ENCODE measurements around the gene LRRC4C.

Gene LRRC4C

DNA sequence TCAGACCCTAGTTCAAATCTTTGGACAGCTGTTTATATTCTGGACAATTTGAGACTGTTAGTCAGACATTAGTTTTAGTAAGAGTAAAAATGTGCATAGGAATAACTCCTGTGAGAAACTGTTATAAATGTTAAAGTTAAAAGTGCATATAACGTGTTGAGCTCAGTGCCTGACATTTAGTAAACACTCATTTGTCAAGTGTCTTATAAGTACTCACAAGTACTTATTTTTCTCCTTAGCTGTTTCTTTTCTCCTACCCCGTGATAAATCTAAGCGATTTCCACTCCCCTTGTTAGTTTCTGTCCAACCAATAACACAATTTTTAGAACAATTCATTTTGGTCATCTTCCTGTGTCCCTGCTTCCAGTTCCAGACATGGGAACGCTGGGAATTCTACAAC is 59.3 kb downstream of the LRRC4C start:
- Histone ChIP-seq H3K79me2 (ENCODE audit: insufficient read depth, low read length) (no peaks in the 10 kb centered on the region), H2AFZ (ENCODE audit: low read length) (no peak overlapping the region), H3K27me3 (ENCODE audit: insufficient read depth, low read length) (no peaks in the 10 kb centered on the region), H3K4me2 (ENCODE audit: low read length) (no peak overlapping the region), H3K4me1 (ENCODE audit: insufficient read depth, low read length, severe bottlenecking) (no peaks in the 10 kb centered on the region), H3F3A (ENCODE audit: insufficient read depth, low read length) (no peaks in the 10 kb centered on the region), H4K20me1 (ENCODE audit: insufficient read depth, low read length) (no peaks in the 10 kb centered on the region), H3K4me3 (ENCODE audit: low read depth, low read length, poor library complexity, severe bottlenecking) (no peak overlapping the region), H3K9ac (ENCODE audit: low read length) (no peak overlapping the region), H3K27ac (ENCODE audit: low read depth, low read length, poor library complexity, severe bottlenecking) (no peak overlapping the region), H3K9me2 (ENCODE audit: low read depth, low read length) (no peaks in the 10 kb centered on the region), H3K9me3 (ENCODE audit: low read length) (no peaks in the 10 kb centered on the region), H3K36me3 (ENCODE audit: insufficient read depth, low read length) (no peaks in the 10 kb centered on the region)
- no peak for TF ChIP-seq EZH2 (IDR thresholded peaks at IDR 0.05; ENCODE audit: borderline replicate concordance, low read length)
- TF ChIP-seq, protein P1, sequence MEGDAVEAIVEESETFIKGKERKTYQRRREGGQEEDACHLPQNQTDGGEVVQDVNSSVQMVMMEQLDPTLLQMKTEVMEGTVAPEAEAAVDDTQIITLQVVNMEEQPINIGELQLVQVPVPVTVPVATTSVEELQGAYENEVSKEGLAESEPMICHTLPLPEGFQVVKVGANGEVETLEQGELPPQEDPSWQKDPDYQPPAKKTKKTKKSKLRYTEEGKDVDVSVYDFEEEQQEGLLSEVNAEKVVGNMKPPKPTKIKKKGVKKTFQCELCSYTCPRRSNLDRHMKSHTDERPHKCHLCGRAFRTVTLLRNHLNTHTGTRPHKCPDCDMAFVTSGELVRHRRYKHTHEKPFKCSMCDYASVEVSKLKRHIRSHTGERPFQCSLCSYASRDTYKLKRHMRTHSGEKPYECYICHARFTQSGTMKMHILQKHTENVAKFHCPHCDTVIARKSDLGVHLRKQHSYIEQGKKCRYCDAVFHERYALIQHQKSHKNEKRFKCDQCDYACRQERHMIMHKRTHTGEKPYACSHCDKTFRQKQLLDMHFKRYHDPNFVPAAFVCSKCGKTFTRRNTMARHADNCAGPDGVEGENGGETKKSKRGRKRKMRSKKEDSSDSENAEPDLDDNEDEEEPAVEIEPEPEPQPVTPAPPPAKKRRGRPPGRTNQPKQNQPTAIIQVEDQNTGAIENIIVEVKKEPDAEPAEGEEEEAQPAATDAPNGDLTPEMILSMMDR (IDR thresholded peaks at IDR 0.05; ENCODE audit: low read length), result no peak

DNA sequence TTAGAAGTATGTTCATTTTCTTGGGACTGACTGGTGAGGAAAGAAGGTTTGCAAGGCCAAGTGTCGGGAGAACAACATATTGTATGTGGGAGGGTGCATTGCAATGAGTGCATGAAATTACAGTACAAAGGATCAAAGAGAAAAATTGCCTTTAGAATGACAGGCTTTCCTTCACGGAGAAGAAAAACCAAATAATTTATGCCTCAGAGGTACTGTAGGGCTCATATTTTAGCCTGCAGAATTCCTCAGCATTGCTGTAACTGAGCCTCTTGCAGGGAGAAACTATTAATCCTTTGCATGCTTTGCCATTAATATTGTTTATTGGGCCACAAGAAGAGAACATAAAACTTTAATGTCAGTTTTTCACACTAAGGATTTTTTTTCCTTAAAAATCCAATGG is 60.1 kb downstream of the LRRC4C start:
- Histone ChIP-seq H3K36me3 (ENCODE audit: insufficient read depth, low read length) (no peaks in the 10 kb centered on the region), H3K4me3 (ENCODE audit: low read depth, low read length, poor library complexity, severe bottlenecking) (no peak overlapping the region), H3K4me2 (ENCODE audit: low read length) (no peak overlapping the region), H2AFZ (ENCODE audit: low read length) (no peak overlapping the region), H3F3A (ENCODE audit: insufficient read depth, low read length) (no peaks in the 10 kb centered on the region), H3K9ac (ENCODE audit: low read length) (no peak overlapping the region), H3K9me3 (ENCODE audit: low read length) (no peaks in the 10 kb centered on the region), H4K20me1 (ENCODE audit: insufficient read depth, low read length) (no peaks in the 10 kb centered on the region), H3K9me2 (ENCODE audit: low read depth, low read length) (no peaks in the 10 kb centered on the region), H3K27ac (ENCODE audit: low read depth, low read length, poor library complexity, severe bottlenecking) (no peak overlapping the region), H3K27me3 (ENCODE audit: insufficient read depth, low read length) (no peaks in the 10 kb centered on the region), H3K4me1 (ENCODE audit: insufficient read depth, low read length, severe bottlenecking) (no peaks in the 10 kb centered on the region), H3K79me2 (ENCODE audit: insufficient read depth, low read length) (no peaks in the 10 kb centered on the region)
- TF ChIP-seq EZH2 (IDR thresholded peaks at IDR 0.05; ENCODE audit: borderline replicate concordance, low read length), result no peak
- TF ChIP-seq, protein P1 (IDR thresholded peaks at IDR 0.05; ENCODE audit: low read length), result no peak

DNA sequence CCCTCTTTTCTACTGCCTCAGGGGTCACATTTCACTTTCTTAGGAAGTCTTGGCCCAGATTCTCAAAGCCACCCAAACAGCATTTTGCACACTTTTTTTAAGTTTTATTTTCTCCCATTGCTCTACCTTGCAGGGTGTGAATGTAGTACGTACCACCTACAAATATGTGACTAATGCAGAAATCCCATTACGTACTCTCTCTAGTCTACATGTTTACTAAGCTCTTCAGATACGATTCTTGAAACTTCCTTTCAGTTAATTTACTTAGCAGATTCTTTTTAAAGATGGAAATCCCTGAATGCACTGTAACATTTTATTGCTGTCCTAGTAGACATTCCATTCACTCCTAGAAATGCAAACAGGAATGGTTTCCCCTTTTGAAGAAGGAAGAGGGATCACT is 61.3 kb downstream of the LRRC4C start:
- Histone ChIP-seq H3K36me3 (ENCODE audit: insufficient read depth, low read length) (no peaks in the 10 kb centered on the region), H3F3A (ENCODE audit: insufficient read depth, low read length) (no peaks in the 10 kb centered on the region), H3K27ac (ENCODE audit: low read depth, low read length, poor library complexity, severe bottlenecking) (no peak overlapping the region), H3K4me2 (ENCODE audit: low read length) (no peak overlapping the region), H3K79me2 (ENCODE audit: insufficient read depth, low read length) (no peaks in the 10 kb centered on the region), H3K9ac (ENCODE audit: low read length) (no peak overlapping the region), H3K27me3 (ENCODE audit: insufficient read depth, low read length) (no peaks in the 10 kb centered on the region), H4K20me1 (ENCODE audit: insufficient read depth, low read length) (no peaks in the 10 kb centered on the region), H2AFZ (ENCODE audit: low read length) (no peak overlapping the region), H3K9me2 (ENCODE audit: low read depth, low read length) (no peaks in the 10 kb centered on the region), H3K9me3 (ENCODE audit: low read length) (no peaks in the 10 kb centered on the region), H3K4me1 (ENCODE audit: insufficient read depth, low read length, severe bottlenecking) (no peaks in the 10 kb centered on the region), H3K4me3 (ENCODE audit: low read depth, low read length, poor library complexity, severe bottlenecking) (no peak overlapping the region)
- TF ChIP-seq, protein P1 (IDR thresholded peaks at IDR 0.05; ENCODE audit: low read length), result no peak
- no peak for TF ChIP-seq EZH2 (IDR thresholded peaks at IDR 0.05; ENCODE audit: borderline replicate concordance, low read length)

Measured in OCI-LY1 (cell line).